CD4-positive, alpha-beta memory T cell (primary cell): ENCODE measurements around the gene KCNQ1OT1. TPM values are rescaled to one million over a fixed set of nuclear protein-coding genes. Genes with fewer than 3 reads are reported as not detected.

Experiments used
- CTCF ChIA-PET: fragments of 350-600 bp; sonication (Branson Sonifier 250); formaldehyde crosslinking; loops from one replicate; lab custom pipeline; 2021; ENCODE audit warnings: inconsistent platforms; ENCODE audit not compliant: partially characterized antibody; lab: Charles Lee
- POLR2A ChIA-PET: fragments of 350-600 bp; sonication (Branson Sonifier 250); formaldehyde crosslinking; loops from one replicate; lab custom pipeline; 2021; ENCODE audit not compliant: partially characterized antibody; lab: Charles Lee
- DNase-seq, 5 donors: peaks; one replicate each; pipeline versions ENCODE4 v3.0.0 to v3.0.0-alpha.2; 2020 to 2022; ENCODE audit warnings: mixed read lengths in 1 of 5
- H3K27ac ChIP-seq: one replicate; pipeline ENCODE4 v1.7.0; 2013; ENCODE audit warnings: low read depth, low read length
- H3K27me3 ChIP-seq: 2 replicates; pipeline ENCODE4 v1.7.0; 2013; ENCODE audit warnings: mild to moderate bottlenecking, low read length, moderate library complexity; ENCODE audit not compliant: insufficient read depth
- H3K36me3 ChIP-seq: 2 replicates; pipeline ENCODE4 v1.7.0; 2013; ENCODE audit warnings: mild to moderate bottlenecking, low read length, moderate library complexity; ENCODE audit not compliant: insufficient read depth
- H3K4me1 ChIP-seq: 2 replicates; pipeline ENCODE4 v1.7.0; 2013; ENCODE audit warnings: mild to moderate bottlenecking, low read length, moderate library complexity; ENCODE audit not compliant: insufficient read depth
- H3K4me3 ChIP-seq, 2 donors: one replicate each; pipeline ENCODE4 v1.7.0; 2013; ENCODE audit warnings: low read length in 2 of 2, mild to moderate bottlenecking in 1 of 2
- H3K9me3 ChIP-seq, 2 donors: one replicate each; pipeline ENCODE4 v1.7.0; 2013; ENCODE audit warnings: low read length in 2 of 2, control low read depth in 1 of 2; ENCODE audit not compliant: control insufficient read depth in 1 of 2
- H3K27ac Mint-ChIP-seq, 7 donors: one replicate each; pipeline ENCODE4 v1.8.0; 2020 to 2021; ENCODE audit warnings: mixed read lengths in 7 of 7, mild to moderate bottlenecking in 6 of 7, inconsistent platforms in 3 of 7, moderate library complexity in 3 of 7
- H3K27me3 Mint-ChIP-seq, 2 donors: one replicate each; pipeline ENCODE4 v1.8.0; 2020 to 2021; ENCODE audit warnings: mixed read lengths in 2 of 2
- H3K36me3 Mint-ChIP-seq, 2 donors: one replicate each; pipeline ENCODE4 v1.8.0; 2020 to 2021; ENCODE audit warnings: mixed read lengths in 2 of 2, inconsistent platforms in 1 of 2, mild to moderate bottlenecking in 1 of 2
- H3K4me1 Mint-ChIP-seq, 4 donors: one replicate each; pipeline ENCODE4 v1.8.0; 2020 to 2021; ENCODE audit warnings: mixed read lengths in 4 of 4, mild to moderate bottlenecking in 1 of 4
- H3K4me3 Mint-ChIP-seq, 8 donors: one replicate each; pipeline ENCODE4 v1.8.0; 2020 to 2021; ENCODE audit warnings: mixed read lengths in 8 of 8, mild to moderate bottlenecking in 7 of 8, moderate library complexity in 6 of 8, inconsistent platforms in 3 of 8
- H3K9me3 Mint-ChIP-seq, 8 donors: one replicate each; pipeline ENCODE4 v1.8.0; 2020 to 2021; ENCODE audit warnings: mixed read lengths in 8 of 8, mild to moderate bottlenecking in 5 of 8, inconsistent platforms in 3 of 8, moderate library complexity in 1 of 8
- intact Hi-C: fragments of 100-400 bp; cut with micrococcal nuclease; formaldehyde crosslinking; loops from one replicate; pipeline ENCODE4 v1.15.1; 2023
- polyA plus RNA-seq, 2 donors: library from polyadenylated mRNA; unstranded; fragments of 300-500 nt; fragmentation: Illumina TruSeq; gene quantifications; one replicate each; pipeline ENCODE4 v1.2.3, GENCODE V29; 2021
- total RNA-seq, 2 experiments: library from RNA; stranded (reverse); gene quantifications; one replicate each; pipeline ENCODE4 v1.2.3, GENCODE V29; 2021

Gene KCNQ1OT1
- total and polyA plus RNA-seq, 4 experiments from 2014 or later = 0.03 to 0.38 (median 0.23) TPM

- no peaks in the 10 kb centered on the region for H3K27me3 ChIP-seq
- Mint-ChIP-seq H3K36me3 (peaks cover 0 to 15% of the 10 kb centered on the region in 2 donors), H3K4me1 (peaks cover 2 to 13% (median 4%) of the 10 kb centered on the region in 4 donors), H3K9me3 (peaks cover 0 to 2% (median 0%) of the 10 kb centered on the region in 8 donors), H3K27me3 (no peaks in the 10 kb centered on the region), H3K27ac (peak overlapping the region in 1 of 7 donors; percentile 71), H3K4me3 (peak overlapping the region in 5 of 8 donors; percentile 33 to 80 (median 74))
- H3K36me3 ChIP-seq = no peaks in the 10 kb centered on the region
- no peak overlapping the region for H3K4me3 ChIP-seq
- DNase-seq = no peak
- POLR2A ChIA-PET = no interaction called here
- CTCF ChIA-PET = no interaction called here
- no peaks in the 10 kb centered on the region for H3K9me3 ChIP-seq
- H3K27ac ChIP-seq = no peak overlapping the region
- H3K4me1 ChIP-seq = peaks cover 4% of the 10 kb centered on the region
- intact Hi-C loops = no loop called here
Observed at GRCh38 chr11:2697866-2698265, 1.9 kb downstream of the KCNQ1OT1 start.

- Histone ChIP-seq H3K9me3 (no peaks in the 10 kb centered on the region), H3K4me1 (peaks cover 4% of the 10 kb centered on the region), H3K27me3 (no peaks in the 10 kb centered on the region), H3K36me3 (no peaks in the 10 kb centered on the region), H3K27ac (no peak overlapping the region), H3K4me3 (no peak overlapping the region)
- intact Hi-C loops = no loop called here
- H3K4me1 Mint-ChIP-seq = peaks cover 2 to 13% (median 7%) of the 10 kb centered on the region in 4 donors
- peaks cover 0 to 15% of the 10 kb centered on the region in 2 donors for H3K36me3 Mint-ChIP-seq
- peak overlapping the region in 3 of 7 donors; percentile 37 to 51 (median 43) for H3K27ac Mint-ChIP-seq
- ChIA-PET CTCF (no interaction called here), POLR2A (no interaction called here)
- no peaks in the 10 kb centered on the region for H3K27me3 Mint-ChIP-seq
- H3K9me3 Mint-ChIP-seq = peaks cover 0 to under 1% (median 0%) of the 10 kb centered on the region in 8 donors
- no peak overlapping the region for H3K4me3 Mint-ChIP-seq
- no peak for DNase-seq
Observed at GRCh38 chr11:2696455-2696854, 3.3 kb downstream of the KCNQ1OT1 start.

GRCh38 chr11:2694995-2695939, 4.5 kb downstream of the KCNQ1OT1 start:
- Histone ChIP-seq H3K27me3 (no peaks in the 10 kb centered on the region), H3K4me3 (no peak overlapping the region), H3K9me3 (no peaks in the 10 kb centered on the region), H3K27ac (no peak overlapping the region), H3K36me3 (no peaks in the 10 kb centered on the region), H3K4me1 (peaks cover 4% of the 10 kb centered on the region)
- peaks cover 0 to 15% of the 10 kb centered on the region in 2 donors for H3K36me3 Mint-ChIP-seq
- peaks cover 2 to 10% (median 7%) of the 10 kb centered on the region in 4 donors for H3K4me1 Mint-ChIP-seq
- no peaks in the 10 kb centered on the region for H3K9me3 Mint-ChIP-seq
- H3K27ac Mint-ChIP-seq = peak overlapping the region in 1 of 7 donors; percentile 48
- no peak for DNase-seq
- ChIA-PET POLR2A (no interaction called here), CTCF (no interaction called here)
- intact Hi-C loops = no loop called here
- H3K4me3 Mint-ChIP-seq = no peak overlapping the region
- H3K27me3 Mint-ChIP-seq = no peaks in the 10 kb centered on the region

- H3K27ac Mint-ChIP-seq = no peak overlapping the region
- intact Hi-C loops = no loop called here
Observed at GRCh38 chr11:2694495-2694894, 5.3 kb downstream of the KCNQ1OT1 start.

GRCh38 chr11:2693271-2694261, 6.2 kb downstream of the KCNQ1OT1 start:
- peak overlapping the region in 1 of 7 donors; percentile 44 for H3K27ac Mint-ChIP-seq
- H3K27me3 ChIP-seq = no peaks in the 10 kb centered on the region
- H3K27ac ChIP-seq = no peak overlapping the region
- H3K4me3 ChIP-seq = no peak overlapping the region
- H3K4me1 ChIP-seq = no peaks in the 10 kb centered on the region
- no peaks in the 10 kb centered on the region for H3K36me3 ChIP-seq
- H3K4me1 Mint-ChIP-seq = peaks cover 0 to 8% (median 5%) of the 10 kb centered on the region in 4 donors
- ChIA-PET CTCF (no interaction called here), POLR2A (no interaction called here)
- H3K9me3 Mint-ChIP-seq = no peaks in the 10 kb centered on the region
- no peak overlapping the region for H3K4me3 Mint-ChIP-seq
- intact Hi-C loops = no loop called here
- H3K27me3 Mint-ChIP-seq = no peaks in the 10 kb centered on the region
- H3K9me3 ChIP-seq = no peaks in the 10 kb centered on the region
- peaks cover 3 to 14% of the 10 kb centered on the region in 2 donors for H3K36me3 Mint-ChIP-seq
- no peak for DNase-seq

More at GRCh38 chr11:2694495-2694894, 5.3 kb downstream of the KCNQ1OT1 start:
- Histone ChIP-seq H3K36me3 (no peaks in the 10 kb centered on the region), H3K27ac (no peak overlapping the region), H3K27me3 (no peaks in the 10 kb centered on the region), H3K4me3 (no peak overlapping the region), H3K9me3 (no peaks in the 10 kb centered on the region), H3K4me1 (peaks cover 4% of the 10 kb centered on the region)
- H3K4me1 Mint-ChIP-seq = peaks cover 2 to 14% (median 7%) of the 10 kb centered on the region in 4 donors
- H3K4me3 Mint-ChIP-seq = no peak overlapping the region
- DNase-seq = no peak
- H3K9me3 Mint-ChIP-seq = no peaks in the 10 kb centered on the region
- POLR2A ChIA-PET = no interaction called here
- H3K27me3 Mint-ChIP-seq = no peaks in the 10 kb centered on the region
- CTCF ChIA-PET = no interaction called here
- peaks cover 3 to 15% of the 10 kb centered on the region in 2 donors for H3K36me3 Mint-ChIP-seq

- Mint-ChIP-seq H3K4me3 (no peak overlapping the region), H3K9me3 (no peaks in the 10 kb centered on the region), H3K27ac (peak overlapping the region in 3 of 7 donors; percentile 29 to 46 (median 43)), H3K4me1 (peaks cover 0 to 5% (median 2%) of the 10 kb centered on the region in 4 donors), H3K27me3 (no peaks in the 10 kb centered on the region), H3K36me3 (peaks cover 3 to 7% of the 10 kb centered on the region in 2 donors)
- Histone ChIP-seq H3K9me3 (no peaks in the 10 kb centered on the region), H3K4me1 (no peaks in the 10 kb centered on the region), H3K27ac (no peak overlapping the region), H3K36me3 (peaks cover 4% of the 10 kb centered on the region), H3K27me3 (no peaks in the 10 kb centered on the region), H3K4me3 (no peak overlapping the region)
- intact Hi-C loops = no loop called here
- POLR2A ChIA-PET = interaction anchor here (1.8 kb wide), 1 partner anchor 8 kb away, joined by 7 read pairs; the partner anchor contains the start of gene KCNQ1OT1
- CTCF ChIA-PET = no interaction called here
- DNase-seq = no peak
Observed at GRCh38 chr11:2691991-2692875, 7.6 kb downstream of the KCNQ1OT1 start.
